AG09319 (cell line): ENCODE measurements around the gene PLCL1.
"Not testable (repeated sequence)": the region's sequence is repeated elsewhere in the genome, so short reads cannot be mapped to it uniquely, and the experiment has no call there.

ENCODE experiments used
- DNase-seq: peaks from one replicate; pipeline ENCODE4 v3.0.0-alpha.2; 2010; ENCODE audit warnings: low read depth; ENCODE audit errors: extremely low read depth
- CTCF ChIP-seq: IDR thresholded peaks from 2 replicates; pipeline ENCODE4 v1.5.1; 2011; ENCODE audit warnings: low read depth, mild to moderate bottlenecking, inconsistent platforms, low read length, moderate library complexity

PLCL1 gene

GRCh38 chr2:197828464-197829135 lies 24.2 kb downstream of the PLCL1 start:
- TF ChIP-seq CTCF: no peak
- DNase-seq: no peak

- DNase-seq: not testable (repeated sequence)
Observed at GRCh38 chr2:197834771-197835170, 30.4 kb downstream of the PLCL1 start.

GRCh38 chr2:197835293-197835692 lies 30.9 kb downstream of the PLCL1 start:
- DNase-seq: no peak
- no peak for TF ChIP-seq CTCF

- no peak for TF ChIP-seq CTCF
- DNase-seq: peak; percentile 5
Observed at GRCh38 chr2:197838036-197838435, 33.6 kb downstream of the PLCL1 start.

GRCh38 chr2:197838579-197838978 lies 34.2 kb downstream of the PLCL1 start:
- no peak for TF ChIP-seq CTCF
- no peak for DNase-seq

GRCh38 chr2:197839327-197839726 lies 34.9 kb downstream of the PLCL1 start:
- no peak for TF ChIP-seq CTCF
- no peak for DNase-seq

GRCh38 chr2:197839856-197840255 lies 35.5 kb downstream of the PLCL1 start:
- TF ChIP-seq CTCF: no peak

GRCh38 chr2:197846128-197846527 lies 41.7 kb downstream of the PLCL1 start:
- no peak for TF ChIP-seq CTCF
- DNase-seq: no peak

More at GRCh38 chr2:197839856-197840255, 35.5 kb downstream of the PLCL1 start:
- no peak for DNase-seq
